SJCRH30 (cell line): Measurements from ENCODE around the gene OXA1L. TPM values are rescaled to one million over a fixed set of nuclear protein-coding genes. Genes with fewer than 3 reads are reported as not detected.
A peak's percentile ranks its signal among the peaks of the same experiment; 100 is the strongest.
"Not testable (repeated sequence)": the region's sequence is repeated elsewhere in the genome, so short reads cannot be mapped to it uniquely, and the experiment has no call there.

Experiments
- DNase-seq, 2 experiments: peaks; one replicate each; pipeline ENCODE4 v3.0.0-alpha.2; 2015 to 2020
- H3K27ac ChIP-seq: fragments of 250-450 bp; sonication (Bioruptor Pico); 2 replicates; pipeline ENCODE4 v1.5.1; 2020; ENCODE audit warnings: mild to moderate bottlenecking, moderate library complexity
- H3K27me3 ChIP-seq: fragments of 250-450 bp; sonication (Bioruptor Pico); 2 replicates; pipeline ENCODE4 v1.5.1; 2020; ENCODE audit warnings: mild to moderate bottlenecking, moderate library complexity
- H3K36me3 ChIP-seq: fragments of 250-450 bp; sonication (Bioruptor Pico); 2 replicates; pipeline ENCODE4 v1.5.1; 2020; ENCODE audit warnings: mild to moderate bottlenecking, moderate library complexity
- H3K4me1 ChIP-seq: fragments of 250-450 bp; sonication (Bioruptor Pico); 2 replicates; pipeline ENCODE4 v1.5.1; 2020; ENCODE audit warnings: mild to moderate bottlenecking, moderate library complexity
- H3K4me3 ChIP-seq: fragments of 250-450 bp; sonication (Bioruptor Pico); 2 replicates; pipeline ENCODE4 v1.5.1; 2020; ENCODE audit warnings: mild to moderate bottlenecking, moderate library complexity
- H3K9me3 ChIP-seq: fragments of 250-450 bp; sonication (Bioruptor Pico); replicated peaks from 2 replicates; pipeline ENCODE4 v1.5.1; 2020; ENCODE audit warnings: mild to moderate bottlenecking, moderate library complexity
- total RNA-seq: library from RNA; depleted of rRNA; stranded (reverse); fragments of >200 nt; shearing (Covaris generic); gene quantifications from 2 replicates; pipeline ENCODE4 v1.2.3, GENCODE V29; 2014; rRNA removed

OXA1L gene
- 134 and 145 TPM in 2 replicates for total RNA-seq

GRCh38 chr14:22766457-22767322, at the start of gene OXA1L:
TSS of gene OXA1L (plus strand) at chr14:22766688. CDS start at chr14:22766702, 14 bp downstream.
- H3K4me3 ChIP-seq: peak within 1 kb of the TSS; percentile 85
- peaks cover 5% of the 10 kb centered on the region; the same call in 1 of the 2 replicates for H3K4me1 ChIP-seq
- DNase-seq: peak; percentile 99

GRCh38 chr14:22718091-22718490, 48.4 kb upstream of the OXA1L start:
- Histone ChIP-seq H3K4me3 (no peak overlapping the region), H3K4me1 (no peaks in the 10 kb centered on the region), H3K36me3 (no peaks in the 10 kb centered on the region), H3K27me3 (no peaks in the 10 kb centered on the region), H3K9me3 (no peaks in the 10 kb centered on the region), H3K27ac (no peak overlapping the region)
- no peak for DNase-seq

More at GRCh38 chr14:22766457-22767322, at the start of gene OXA1L:
- Histone ChIP-seq H3K9me3 (peaks cover 1% of the 10 kb centered on the region), H3K27ac (peak within 1 kb of the TSS; percentile 77), H3K27me3 (no peaks in the 10 kb centered on the region), H3K36me3 (peaks cover 38% of the 10 kb centered on the region)

- Histone ChIP-seq H3K4me1 (no peaks in the 10 kb centered on the region), H3K27me3 (no peaks in the 10 kb centered on the region), H3K36me3 (no peaks in the 10 kb centered on the region), H3K4me3 (no peak overlapping the region), H3K9me3 (no peaks in the 10 kb centered on the region), H3K27ac (no peak overlapping the region)
- no peak for DNase-seq
These were observed 45.3 kb upstream of the OXA1L start for GRCh38 chr14:22721213-22721612.

GRCh38 chr14:22723815-22724214, 42.7 kb upstream of the OXA1L start:
- Histone ChIP-seq H3K27ac (no peak overlapping the region), H3K9me3 (no peaks in the 10 kb centered on the region), H3K27me3 (no peaks in the 10 kb centered on the region), H3K4me1 (no peaks in the 10 kb centered on the region), H3K4me3 (no peak overlapping the region), H3K36me3 (no peaks in the 10 kb centered on the region)
- no peak for DNase-seq

GRCh38 chr14:22724847-22725246, 41.6 kb upstream of the OXA1L start:
- H3K36me3 ChIP-seq, H3K27me3 ChIP-seq, H3K27ac ChIP-seq, DNase-seq, H3K4me1 ChIP-seq, H3K9me3 ChIP-seq, H3K4me3 ChIP-seq: not testable (repeated sequence)

GRCh38 chr14:22725374-22725773, 41.1 kb upstream of the OXA1L start:
- H3K27ac ChIP-seq, H3K4me1 ChIP-seq, H3K27me3 ChIP-seq, H3K36me3 ChIP-seq, DNase-seq, H3K4me3 ChIP-seq, H3K9me3 ChIP-seq: not testable (repeated sequence)

GRCh38 chr14:22726012-22726411, 40.5 kb upstream of the OXA1L start:
- Histone ChIP-seq H3K4me1 (no peaks in the 10 kb centered on the region), H3K27ac (no peak overlapping the region), H3K27me3 (no peaks in the 10 kb centered on the region), H3K36me3 (no peaks in the 10 kb centered on the region), H3K4me3 (no peak overlapping the region), H3K9me3 (no peaks in the 10 kb centered on the region)
- DNase-seq: no peak

GRCh38 chr14:22732062-22732461, 34.4 kb upstream of the OXA1L start:
- H3K27ac ChIP-seq, H3K36me3 ChIP-seq, DNase-seq, H3K27me3 ChIP-seq, H3K4me3 ChIP-seq, H3K9me3 ChIP-seq, H3K4me1 ChIP-seq: not testable (repeated sequence)

GRCh38 chr14:22733829-22734228, 32.7 kb upstream of the OXA1L start:
- H3K9me3 ChIP-seq: no peaks in the 10 kb centered on the region
- DNase-seq: no peak
- H3K27ac ChIP-seq: no peak overlapping the region
- H3K36me3 ChIP-seq: no peaks in the 10 kb centered on the region
- H3K4me3 ChIP-seq: no peak overlapping the region
- no peaks in the 10 kb centered on the region for H3K27me3 ChIP-seq
- H3K4me1 ChIP-seq: no peaks in the 10 kb centered on the region

- DNase-seq: no peak
- no peak overlapping the region for H3K27ac ChIP-seq
- H3K4me1 ChIP-seq: no peaks in the 10 kb centered on the region
- H3K27me3 ChIP-seq: no peaks in the 10 kb centered on the region
- H3K9me3 ChIP-seq: no peaks in the 10 kb centered on the region
- H3K36me3 ChIP-seq: no peaks in the 10 kb centered on the region
- H3K4me3 ChIP-seq: no peak overlapping the region
These were observed 31.4 kb upstream of the OXA1L start for GRCh38 chr14:22735096-22735495.

- H3K27me3 ChIP-seq, H3K36me3 ChIP-seq, H3K9me3 ChIP-seq, DNase-seq, H3K4me3 ChIP-seq, H3K27ac ChIP-seq, H3K4me1 ChIP-seq: not testable (repeated sequence)
These were observed 30.1 kb upstream of the OXA1L start for GRCh38 chr14:22736384-22736783.

- H3K27me3 ChIP-seq: no peaks in the 10 kb centered on the region
- no peak overlapping the region for H3K4me3 ChIP-seq
- DNase-seq: no peak
These were observed 29.4 kb upstream of the OXA1L start for GRCh38 chr14:22737052-22737451.

GRCh38 chr14:22739423-22739822, 27.1 kb upstream of the OXA1L start:
- Histone ChIP-seq H3K4me3 (no peak overlapping the region), H3K36me3 (no peaks in the 10 kb centered on the region), H3K27ac (no peak overlapping the region), H3K9me3 (no peaks in the 10 kb centered on the region), H3K4me1 (no peaks in the 10 kb centered on the region), H3K27me3 (no peaks in the 10 kb centered on the region)
- DNase-seq: no peak

More at GRCh38 chr14:22737052-22737451, 29.4 kb upstream of the OXA1L start:
- no peaks in the 10 kb centered on the region for H3K36me3 ChIP-seq
- H3K27ac ChIP-seq: no peak overlapping the region
- no peaks in the 10 kb centered on the region for H3K4me1 ChIP-seq
- H3K9me3 ChIP-seq: no peaks in the 10 kb centered on the region

- Histone ChIP-seq H3K27me3 (no peaks in the 10 kb centered on the region), H3K27ac (no peak overlapping the region), H3K4me3 (no peak overlapping the region), H3K36me3 (no peaks in the 10 kb centered on the region), H3K4me1 (no peaks in the 10 kb centered on the region), H3K9me3 (no peaks in the 10 kb centered on the region)
- DNase-seq: no peak
These were observed 26.5 kb upstream of the OXA1L start for GRCh38 chr14:22740020-22740419.

- DNase-seq: no peak
- peaks cover 9% of the 10 kb centered on the region for H3K4me1 ChIP-seq
- no peak overlapping the region for H3K27ac ChIP-seq
- H3K27me3 ChIP-seq: no peaks in the 10 kb centered on the region
- no peaks in the 10 kb centered on the region for H3K9me3 ChIP-seq
- no peaks in the 10 kb centered on the region for H3K36me3 ChIP-seq
- no peak overlapping the region for H3K4me3 ChIP-seq
These were observed 18.7 kb upstream of the OXA1L start for GRCh38 chr14:22747769-22748168.

GRCh38 chr14:22748206-22748605, 18.3 kb upstream of the OXA1L start:
- Histone ChIP-seq H3K4me1 (peaks cover 14% of the 10 kb centered on the region), H3K36me3 (no peaks in the 10 kb centered on the region), H3K27ac (no peak overlapping the region), H3K27me3 (no peaks in the 10 kb centered on the region), H3K9me3 (no peaks in the 10 kb centered on the region), H3K4me3 (no peak overlapping the region)
- DNase-seq: no peak
